HepG2 (cell line): ENCODE measurements around the gene TEAD1. TPM values are rescaled to one million over a fixed set of nuclear protein-coding genes. Genes with fewer than 3 reads are reported as not detected.

Experiments
- CBX5 ChIP-seq: sonication (generic); formaldehyde crosslinking; IDR thresholded peaks from 2 replicates; pipeline ENCODE4 v1.4.0; 2020; ENCODE audit warnings: missing genetic modification reagents, borderline replicate concordance
- ELF1 ChIP-seq: sonication (generic); formaldehyde crosslinking; IDR thresholded peaks from 2 replicates; pipeline ENCODE4 v1.4.0; 2020; ENCODE audit warnings: missing genetic modification reagents
- FLYWCH1 ChIP-seq: sonication (generic); formaldehyde crosslinking; IDR thresholded peaks from 2 replicates; pipeline ENCODE4 v1.8.1; 2023; ENCODE audit warnings: mild to moderate bottlenecking, missing genetic modification reagents
- FOXA3 ChIP-seq: IDR thresholded peaks from 2 replicates; pipeline ENCODE4 v1.6.1; 2016; ENCODE audit warnings: missing genetic modification reagents, missing compliant biosample characterization
- KMT2B ChIP-seq: IDR thresholded peaks from 2 replicates; pipeline ENCODE4 v1.6.1; 2016; ENCODE audit warnings: missing genetic modification reagents, missing compliant biosample characterization
- MYNN ChIP-seq: sonication (generic); formaldehyde crosslinking; IDR thresholded peaks from 2 replicates; pipeline ENCODE4 v1.4.0; 2020; ENCODE audit warnings: mild to moderate bottlenecking, low read depth, missing genetic modification reagents
- PAXIP1 ChIP-seq: sonication (generic); formaldehyde crosslinking; conservative IDR thresholded peaks from 2 replicates; pipeline ENCODE4 v1.4.0; 2020; ENCODE audit warnings: mild to moderate bottlenecking, missing genetic modification reagents, moderate library complexity
- POGZ ChIP-seq: sonication (generic); formaldehyde crosslinking; IDR thresholded peaks from 2 replicates; pipeline ENCODE4 v1.4.0; 2020; ENCODE audit warnings: mild to moderate bottlenecking, missing genetic modification reagents
- POLR2AphosphoS5 ChIP-seq: IDR thresholded peaks from 2 replicates; pipeline ENCODE4 v1.6.1; 2012; ENCODE audit warnings: low read depth, low read length
- SOX6 ChIP-seq, 2 experiments: fragments of 450-650 bp in 1 of 2; sonication (generic) in 1 of 2; formaldehyde crosslinking in 1 of 2; IDR thresholded peaks; 2 replicates each; pipeline versions ENCODE4 v1.4.0 to v1.6.1; 2017 to 2020; ENCODE audit warnings: antibody characterized with exemption in 1 of 2, mild to moderate bottlenecking in 1 of 2, missing genetic modification reagents in 1 of 2
- STAT5B ChIP-seq: sonication (generic); formaldehyde crosslinking; IDR thresholded peaks from 2 replicates; pipeline ENCODE4 v1.4.0; 2020; ENCODE audit warnings: missing genetic modification reagents
- SUZ12 ChIP-seq: fragments of 150-350 bp; IDR thresholded peaks from 2 replicates; pipeline ENCODE4 v1.6.1; 2014; ENCODE audit warnings: low read depth, low read length
- ZNF224 ChIP-seq: sonication (generic); formaldehyde crosslinking; IDR thresholded peaks from 2 replicates; pipeline ENCODE4 v1.5.0; 2020; ENCODE audit warnings: mild to moderate bottlenecking, missing genetic modification reagents
- ZNF30 ChIP-seq: sonication (generic); formaldehyde crosslinking; IDR thresholded peaks from 2 replicates; pipeline ENCODE4 v1.5.0; 2020; ENCODE audit warnings: mild to moderate bottlenecking, missing genetic modification reagents
- ZNF580 ChIP-seq: IDR thresholded peaks from 2 replicates; pipeline ENCODE4 v1.6.1; 2016; ENCODE audit warnings: low read depth, borderline replicate concordance
- ZNF703 ChIP-seq: sonication (generic); formaldehyde crosslinking; IDR thresholded peaks from 2 replicates; pipeline ENCODE4 v1.5.1; 2020; ENCODE audit warnings: missing genetic modification reagents, mild to moderate bottlenecking, moderate library complexity, borderline replicate concordance
- ZNF709 ChIP-seq: sonication (generic); formaldehyde crosslinking; IDR thresholded peaks from 2 replicates; pipeline ENCODE4 v1.5.0; 2020; ENCODE audit warnings: mild to moderate bottlenecking, missing genetic modification reagents
- ZNF83 ChIP-seq: sonication (generic); formaldehyde crosslinking; IDR thresholded peaks from 2 replicates; pipeline ENCODE4 v1.4.0; 2020; ENCODE audit warnings: missing genetic modification reagents, mild to moderate bottlenecking, borderline replicate concordance
- polyA plus RNA-seq, 8 experiments: library from polyadenylated mRNA; depleted of rRNA in 3 of 8; stranded (reverse) in 7 of 8; unstranded in 1 of 8; fragments of >200 nt; fragmentation: Illumina TruSeq in 4 of 8; extraction: Trizol in 4 of 8; gene quantifications; 2 replicates each; pipeline versions ENCODE4 v1.2.1 to v1.2.3, GENCODE V29; 2011 to 2016; ENCODE audit warnings: low read depth in 4 of 8, missing spikeins in 1 of 8, mixed read lengths in 1 of 8; ENCODE audit not compliant: insufficient read depth in 1 of 8
- total RNA-seq, 5 experiments: library from RNA; depleted of rRNA; stranded (reverse); fragments of >200 nt; fragmentation: Illumina TruSeq; extraction: Trizol; gene quantifications; 2 replicates each; pipeline ENCODE4 v1.2.3, GENCODE V29; 2016; ENCODE audit warnings: low read depth in 1 of 5
- TF ChIP-seq, protein P1 (sequence below): sonication (generic); formaldehyde crosslinking; IDR thresholded peaks from 2 replicates; pipeline ENCODE4 v1.8.1; 2022; ENCODE audit warnings: low read depth, mild to moderate bottlenecking, missing genetic modification reagents
- TF ChIP-seq, protein P2 (sequence below): IDR thresholded peaks from 2 replicates; pipeline ENCODE4 v1.6.1; 2016; ENCODE audit warnings: low read depth, missing genetic modification reagents, missing compliant biosample characterization

Gene TEAD1
- total and polyA plus RNA-seq, 2 of the 13 experiments (the other 11 are each of a cell fraction or from before 2014, with no cell fraction given), result 20.1 to 30.5 TPM

DNA sequence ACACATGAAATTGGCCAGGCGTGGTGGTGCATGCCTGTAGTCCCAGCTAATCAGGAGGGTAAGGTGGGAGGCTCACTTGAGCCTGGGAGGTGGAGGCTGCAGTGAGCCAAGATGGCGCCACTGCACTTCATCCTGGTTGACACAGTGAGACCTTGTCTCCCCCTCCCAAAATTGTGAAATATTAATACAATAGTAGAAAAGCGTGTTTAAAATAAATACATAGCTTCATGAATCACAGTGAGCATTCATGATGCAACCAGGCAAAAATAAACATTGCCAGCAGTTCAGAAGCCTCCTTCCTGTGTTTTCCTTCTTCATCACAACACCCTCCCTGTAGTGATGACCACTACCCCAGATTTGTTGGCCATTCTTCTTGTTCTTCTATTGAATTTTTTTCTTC is 4.3 kb upstream of the TEAD1 start (continued):
- TF ChIP-seq, protein P1, sequence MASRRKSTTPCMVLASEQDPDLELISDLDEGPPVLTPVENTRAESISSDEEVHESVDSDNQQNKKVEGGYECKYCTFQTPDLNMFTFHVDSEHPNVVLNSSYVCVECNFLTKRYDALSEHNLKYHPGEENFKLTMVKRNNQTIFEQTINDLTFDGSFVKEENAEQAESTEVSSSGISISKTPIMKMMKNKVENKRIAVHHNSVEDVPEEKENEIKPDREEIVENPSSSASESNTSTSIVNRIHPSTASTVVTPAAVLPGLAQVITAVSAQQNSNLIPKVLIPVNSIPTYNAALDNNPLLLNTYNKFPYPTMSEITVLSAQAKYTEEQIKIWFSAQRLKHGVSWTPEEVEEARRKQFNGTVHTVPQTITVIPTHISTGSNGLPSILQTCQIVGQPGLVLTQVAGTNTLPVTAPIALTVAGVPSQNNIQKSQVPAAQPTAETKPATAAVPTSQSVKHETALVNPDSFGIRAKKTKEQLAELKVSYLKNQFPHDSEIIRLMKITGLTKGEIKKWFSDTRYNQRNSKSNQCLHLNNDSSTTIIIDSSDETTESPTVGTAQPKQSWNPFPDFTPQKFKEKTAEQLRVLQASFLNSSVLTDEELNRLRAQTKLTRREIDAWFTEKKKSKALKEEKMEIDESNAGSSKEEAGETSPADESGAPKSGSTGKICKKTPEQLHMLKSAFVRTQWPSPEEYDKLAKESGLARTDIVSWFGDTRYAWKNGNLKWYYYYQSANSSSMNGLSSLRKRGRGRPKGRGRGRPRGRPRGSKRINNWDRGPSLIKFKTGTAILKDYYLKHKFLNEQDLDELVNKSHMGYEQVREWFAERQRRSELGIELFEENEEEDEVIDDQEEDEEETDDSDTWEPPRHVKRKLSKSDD, result no peak
- TF ChIP-seq MYNN (CRISPR knock-in tag), result no peak
- no peak for TF ChIP-seq ZNF30 (CRISPR knock-in tag)
- TF ChIP-seq, protein P2, sequence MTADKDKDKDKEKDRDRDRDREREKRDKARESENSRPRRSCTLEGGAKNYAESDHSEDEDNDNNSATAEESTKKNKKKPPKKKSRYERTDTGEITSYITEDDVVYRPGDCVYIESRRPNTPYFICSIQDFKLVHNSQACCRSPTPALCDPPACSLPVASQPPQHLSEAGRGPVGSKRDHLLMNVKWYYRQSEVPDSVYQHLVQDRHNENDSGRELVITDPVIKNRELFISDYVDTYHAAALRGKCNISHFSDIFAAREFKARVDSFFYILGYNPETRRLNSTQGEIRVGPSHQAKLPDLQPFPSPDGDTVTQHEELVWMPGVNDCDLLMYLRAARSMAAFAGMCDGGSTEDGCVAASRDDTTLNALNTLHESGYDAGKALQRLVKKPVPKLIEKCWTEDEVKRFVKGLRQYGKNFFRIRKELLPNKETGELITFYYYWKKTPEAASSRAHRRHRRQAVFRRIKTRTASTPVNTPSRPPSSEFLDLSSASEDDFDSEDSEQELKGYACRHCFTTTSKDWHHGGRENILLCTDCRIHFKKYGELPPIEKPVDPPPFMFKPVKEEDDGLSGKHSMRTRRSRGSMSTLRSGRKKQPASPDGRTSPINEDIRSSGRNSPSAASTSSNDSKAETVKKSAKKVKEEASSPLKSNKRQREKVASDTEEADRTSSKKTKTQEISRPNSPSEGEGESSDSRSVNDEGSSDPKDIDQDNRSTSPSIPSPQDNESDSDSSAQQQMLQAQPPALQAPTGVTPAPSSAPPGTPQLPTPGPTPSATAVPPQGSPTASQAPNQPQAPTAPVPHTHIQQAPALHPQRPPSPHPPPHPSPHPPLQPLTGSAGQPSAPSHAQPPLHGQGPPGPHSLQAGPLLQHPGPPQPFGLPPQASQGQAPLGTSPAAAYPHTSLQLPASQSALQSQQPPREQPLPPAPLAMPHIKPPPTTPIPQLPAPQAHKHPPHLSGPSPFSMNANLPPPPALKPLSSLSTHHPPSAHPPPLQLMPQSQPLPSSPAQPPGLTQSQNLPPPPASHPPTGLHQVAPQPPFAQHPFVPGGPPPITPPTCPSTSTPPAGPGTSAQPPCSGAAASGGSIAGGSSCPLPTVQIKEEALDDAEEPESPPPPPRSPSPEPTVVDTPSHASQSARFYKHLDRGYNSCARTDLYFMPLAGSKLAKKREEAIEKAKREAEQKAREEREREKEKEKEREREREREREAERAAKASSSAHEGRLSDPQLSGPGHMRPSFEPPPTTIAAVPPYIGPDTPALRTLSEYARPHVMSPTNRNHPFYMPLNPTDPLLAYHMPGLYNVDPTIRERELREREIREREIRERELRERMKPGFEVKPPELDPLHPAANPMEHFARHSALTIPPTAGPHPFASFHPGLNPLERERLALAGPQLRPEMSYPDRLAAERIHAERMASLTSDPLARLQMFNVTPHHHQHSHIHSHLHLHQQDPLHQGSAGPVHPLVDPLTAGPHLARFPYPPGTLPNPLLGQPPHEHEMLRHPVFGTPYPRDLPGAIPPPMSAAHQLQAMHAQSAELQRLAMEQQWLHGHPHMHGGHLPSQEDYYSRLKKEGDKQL (CRISPR knock-in tag), result no peak
- no peak for TF ChIP-seq ZNF580 (CRISPR knock-in tag)
- TF ChIP-seq SOX6 (IDR thresholded peaks at IDR 0.05), result no peak
- TF ChIP-seq SOX6 (CRISPR knock-in tag; IDR thresholded peaks at IDR 0.05), result peak; percentile 70
- 0 out of 2 replicates have a peak, but pooled peaks have one; percentile 24 for TF ChIP-seq PAXIP1
- no peak for TF ChIP-seq SUZ12
- TF ChIP-seq STAT5B (CRISPR knock-in tag), result no peak
- no peak for TF ChIP-seq CBX5 (CRISPR knock-in tag)
- TF ChIP-seq ZNF83 (CRISPR knock-in tag), result no peak
- TF ChIP-seq ZNF224 (CRISPR knock-in tag), result no peak
- no peak for TF ChIP-seq POLR2AphosphoS5
- TF ChIP-seq ZNF703 (CRISPR knock-in tag), result no peak
- TF ChIP-seq ELF1 (CRISPR knock-in tag), result no peak
- peak; percentile 78 for TF ChIP-seq FOXA3 (CRISPR knock-in tag)
- no peak for TF ChIP-seq ZNF709 (CRISPR knock-in tag)
- peak; percentile 46; the same call in 1 of the 2 replicates for TF ChIP-seq POGZ (CRISPR knock-in tag)
- TF ChIP-seq KMT2B (CRISPR knock-in tag), result no peak
- no peak for TF ChIP-seq FLYWCH1 (CRISPR knock-in tag)
